Hematopoietic multipotent progenitor cell treated with erythropoietin and hydrocortisone succinate and interleukin-3 and kit ligand, for 6 days (in vitro differentiated cells): ENCODE measurements around the gene CELF2.
A peak's percentile ranks its signal among the peaks of the same experiment; 100 is the strongest.
"Not testable (repeated sequence)": the region's sequence is repeated elsewhere in the genome, so short reads cannot be mapped to it uniquely, and the experiment has no call there.

Experiments used
- DNase-seq: peaks from one replicate; pipeline ENCODE4 v3.0.0-alpha.2; 2015

CELF2 gene

GRCh38 chr10:11178606-11179515 lies 161.2 kb downstream of the CELF2 start:
- peak; percentile 99 for DNase-seq

GRCh38 chr10:11179516-11180105 lies 161.9 kb downstream of the CELF2 start:
- no peak for DNase-seq

DNA sequence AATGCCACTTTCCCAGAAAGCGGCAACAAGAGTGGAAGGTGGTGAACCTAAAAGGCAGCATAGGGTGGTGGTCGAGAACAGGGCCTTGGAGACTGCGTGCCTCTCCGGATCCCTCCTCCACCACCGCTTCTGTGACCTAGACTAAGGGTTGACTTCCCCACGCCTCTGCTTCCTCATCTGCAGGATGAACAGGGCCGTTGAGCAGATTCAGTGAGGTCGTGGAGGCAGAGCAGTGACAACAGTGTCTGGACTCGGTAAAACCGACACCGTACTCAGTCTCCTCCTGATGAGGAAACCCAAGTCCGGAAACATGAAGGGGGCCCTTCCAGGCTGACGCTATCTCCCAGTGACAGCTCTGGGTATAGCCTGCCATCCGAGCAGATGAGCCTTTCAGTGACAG lies 162.6 kb downstream of the CELF2 start:
- peak; percentile 83 for DNase-seq

GRCh38 chr10:11181978-11182377 lies 164.3 kb downstream of the CELF2 start:
- DNase-seq = no peak

DNA sequence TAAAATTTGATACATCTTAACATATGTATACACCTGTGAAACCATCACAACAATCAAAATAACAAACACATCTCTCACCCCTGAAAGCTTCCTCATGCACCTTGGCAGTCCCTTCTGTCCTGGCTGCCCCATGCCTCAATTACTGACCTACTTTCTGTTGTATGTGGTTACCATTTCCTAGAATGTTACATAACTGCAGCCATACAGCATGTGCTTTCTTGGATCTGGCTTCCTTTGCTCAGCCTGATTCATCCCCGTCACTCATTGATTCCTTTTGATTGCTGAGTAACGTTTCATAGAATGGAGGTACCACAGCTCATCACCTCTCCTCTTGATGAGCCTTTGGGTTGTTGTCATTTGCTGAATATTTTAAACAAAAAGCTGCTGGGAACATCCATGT lies 165.3 kb downstream of the CELF2 start:
- peak; percentile 42 for DNase-seq

DNA sequence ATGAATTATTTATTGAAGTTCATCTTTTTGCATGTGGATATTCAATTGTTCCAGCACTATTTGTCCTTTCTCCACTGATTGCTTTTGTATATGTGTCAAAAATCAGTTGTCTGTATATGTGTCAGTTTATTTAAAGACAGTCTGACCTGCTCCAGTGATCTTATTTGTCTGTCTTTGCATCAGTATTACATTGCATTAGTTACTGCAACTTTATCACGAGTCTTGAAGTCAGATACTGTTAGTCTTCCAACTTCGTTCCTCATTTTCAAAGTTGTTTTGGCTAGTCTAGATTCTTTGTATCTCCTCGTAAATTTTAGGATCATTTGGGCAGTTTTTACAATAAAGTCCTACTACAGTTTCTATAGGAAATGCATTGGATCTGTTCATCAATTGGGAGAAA lies 166.4 kb downstream of the CELF2 start:
- no peak for DNase-seq

GRCh38 chr10:11185128-11185665 lies 167.5 kb downstream of the CELF2 start:
- DNase-seq = not testable (repeated sequence)

GRCh38 chr10:11186374-11186773 lies 168.7 kb downstream of the CELF2 start:
- DNase-seq = no peak

DNA sequence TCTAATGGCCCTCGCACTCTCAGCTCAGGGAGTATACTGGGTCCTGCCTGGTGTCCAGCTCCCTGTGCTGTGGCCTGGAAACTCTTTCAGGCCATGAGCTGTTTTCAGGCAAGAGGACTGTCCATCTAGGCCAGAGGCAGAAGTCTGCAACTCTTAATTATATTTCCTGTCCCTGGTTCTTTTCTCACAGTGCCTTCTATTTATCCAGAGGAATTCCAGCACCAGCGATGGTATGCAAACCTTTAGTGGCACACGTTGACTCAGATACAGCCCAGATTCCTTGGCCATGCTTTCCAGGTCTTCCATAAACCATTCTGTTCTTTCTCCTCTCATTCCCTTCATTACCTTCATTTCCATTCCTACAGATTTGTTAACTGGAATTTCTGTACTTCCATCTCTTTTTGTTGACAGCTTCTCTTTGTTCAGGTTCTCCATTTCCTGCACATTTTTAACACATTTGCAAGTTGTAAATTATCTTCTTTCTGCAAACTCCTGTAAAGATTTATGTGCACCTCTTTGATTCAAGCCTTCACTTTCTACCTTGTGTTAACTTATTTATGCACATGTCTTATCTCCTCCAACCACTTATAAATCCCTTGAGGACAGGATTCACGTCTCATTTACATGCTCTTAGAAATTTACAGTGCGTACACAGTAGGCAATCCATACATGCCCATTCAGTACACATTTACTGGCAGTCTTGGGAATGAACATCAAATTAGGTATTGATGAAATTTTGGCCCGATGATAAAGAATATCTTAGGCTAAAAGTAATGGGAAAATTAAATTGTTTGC lies 172.1 kb downstream of the CELF2 start:
- DNase-seq = no peak

DNA sequence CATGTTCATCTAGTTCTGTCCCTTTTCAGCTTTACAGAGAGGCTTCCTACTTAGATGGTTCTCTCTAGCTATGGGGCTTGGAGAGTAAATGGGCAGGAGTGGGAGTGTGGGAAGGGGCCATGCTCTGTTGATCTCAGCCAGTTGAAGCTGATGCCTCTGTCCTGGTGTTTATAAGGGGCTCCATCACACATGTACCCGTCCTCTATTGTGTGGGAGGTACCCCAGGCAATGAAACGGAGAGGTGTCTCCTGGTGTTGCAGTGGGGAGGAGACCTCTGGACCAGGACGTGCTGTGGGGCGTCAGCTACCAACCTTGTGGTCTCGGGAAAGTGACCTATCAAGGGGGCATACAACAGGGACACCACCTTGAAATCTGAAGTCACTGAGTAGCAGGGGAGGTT lies 173.5 kb downstream of the CELF2 start:
- DNase-seq = no peak

DNA sequence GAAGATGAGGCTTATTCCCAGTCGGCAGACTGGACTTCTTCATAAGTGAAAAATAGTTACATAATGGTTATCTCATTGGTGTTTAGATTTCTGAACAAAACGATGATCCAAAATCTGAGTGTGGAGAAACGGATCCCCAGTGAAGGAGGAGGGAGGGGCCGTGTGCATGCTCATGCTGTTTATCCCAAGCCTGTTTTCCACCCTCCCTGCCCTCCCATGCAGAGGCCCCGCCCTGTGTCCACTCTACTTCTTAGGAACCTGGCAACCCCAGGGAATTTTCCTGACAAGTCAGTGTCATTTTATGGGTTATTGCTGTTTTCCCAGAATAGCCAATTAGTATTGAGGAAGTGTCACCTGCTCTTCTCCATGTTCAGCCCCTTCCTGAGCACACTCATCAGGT lies 174.0 kb downstream of the CELF2 start:
- DNase-seq = no peak

DNA sequence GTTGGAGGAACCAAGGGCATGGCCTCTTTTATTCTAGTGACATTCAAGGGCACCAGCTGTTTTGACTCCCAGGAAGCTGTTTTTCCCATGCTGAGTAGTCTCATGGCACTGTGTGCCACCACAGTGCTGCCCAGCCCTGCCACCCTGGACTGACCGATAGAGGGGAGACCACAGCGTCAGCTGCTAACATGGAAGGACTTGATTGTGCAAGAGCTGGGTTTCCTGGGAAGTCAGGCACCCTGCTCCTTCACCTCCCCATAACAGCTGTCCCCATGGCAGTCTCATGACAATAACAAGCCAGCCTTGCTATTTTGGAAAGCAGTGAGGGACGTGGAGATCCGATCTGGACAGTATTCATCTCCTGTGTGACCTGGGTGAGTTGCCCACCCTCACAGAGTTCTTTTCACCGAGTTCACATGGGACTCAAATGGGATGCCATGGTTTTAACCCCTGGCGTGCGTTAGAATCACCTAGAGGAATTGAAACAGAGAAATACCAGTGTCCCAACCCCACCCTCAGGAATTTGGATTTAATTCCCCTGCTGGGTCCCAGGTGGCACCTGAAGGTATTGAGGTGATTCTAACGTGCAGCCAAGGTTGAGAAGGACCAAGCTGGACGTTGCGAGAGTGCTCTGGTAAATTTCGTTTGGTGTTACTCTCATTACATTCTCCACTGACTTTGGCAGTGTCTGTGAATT lies 174.8 kb downstream of the CELF2 start:
- no peak for DNase-seq

DNA sequence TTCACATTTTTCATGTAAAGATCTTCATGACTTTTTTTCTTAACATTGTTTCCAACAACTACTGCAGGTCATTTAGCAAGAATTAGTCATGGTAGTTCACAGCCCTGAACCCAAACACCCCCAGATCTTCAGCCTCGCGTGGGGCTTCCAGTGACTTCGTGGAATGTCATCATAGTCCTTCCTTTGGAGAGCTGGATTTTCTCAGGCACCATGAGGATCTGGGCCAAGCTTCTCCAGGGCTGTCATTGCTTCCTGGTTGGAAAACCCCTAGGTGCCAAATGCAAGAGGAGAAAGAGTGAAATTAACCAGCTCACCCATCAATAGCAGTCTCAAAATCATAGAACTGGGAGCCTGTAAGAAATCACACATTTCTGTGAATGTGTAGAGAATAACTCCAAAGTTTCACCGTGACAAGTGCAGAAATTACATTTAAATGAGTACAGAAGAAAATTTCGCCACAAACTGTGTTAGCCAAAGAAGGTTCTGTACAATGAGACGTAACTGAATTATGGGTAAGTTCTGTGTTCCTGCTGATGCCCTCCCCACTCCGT lies 175.4 kb downstream of the CELF2 start:
- DNase-seq = no peak

DNA sequence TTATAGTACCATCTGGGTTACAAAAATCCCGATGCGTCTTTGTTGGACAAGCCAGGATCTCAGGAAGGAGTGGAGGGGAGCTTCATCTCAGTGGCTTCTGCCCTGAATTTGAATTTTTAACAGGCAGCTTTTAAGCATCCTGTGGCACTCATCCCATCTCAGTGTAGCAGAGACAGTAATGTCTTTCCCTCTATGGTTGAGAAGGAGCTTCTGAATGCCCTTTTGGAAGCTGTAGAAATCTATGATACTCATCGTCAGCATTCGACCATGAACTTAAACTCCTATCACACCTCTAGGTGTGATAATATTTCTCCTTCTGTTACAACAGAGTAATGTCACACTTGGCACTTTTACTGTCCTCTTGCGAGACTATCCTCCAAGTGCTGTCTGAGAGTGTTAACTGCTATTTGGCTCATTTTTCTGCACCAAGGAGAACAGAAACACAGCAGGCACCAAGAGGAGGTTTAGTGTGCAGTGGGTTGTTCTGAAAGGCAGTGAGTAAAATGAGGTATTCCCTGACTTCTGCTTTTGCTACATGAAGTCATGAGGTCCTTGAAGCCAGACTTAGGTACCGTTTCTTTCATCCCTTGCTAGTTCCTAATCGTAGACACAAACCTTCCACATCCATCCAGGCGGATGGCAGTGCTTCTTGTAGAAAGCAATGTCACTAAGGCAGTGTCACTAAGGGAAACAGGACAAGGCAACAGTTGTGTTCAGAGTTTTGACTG lies 177.4 kb downstream of the CELF2 start:
- DNase-seq = no peak

GRCh38 chr10:11195623-11196022 lies 178.0 kb downstream of the CELF2 start:
- no peak for DNase-seq

DNA sequence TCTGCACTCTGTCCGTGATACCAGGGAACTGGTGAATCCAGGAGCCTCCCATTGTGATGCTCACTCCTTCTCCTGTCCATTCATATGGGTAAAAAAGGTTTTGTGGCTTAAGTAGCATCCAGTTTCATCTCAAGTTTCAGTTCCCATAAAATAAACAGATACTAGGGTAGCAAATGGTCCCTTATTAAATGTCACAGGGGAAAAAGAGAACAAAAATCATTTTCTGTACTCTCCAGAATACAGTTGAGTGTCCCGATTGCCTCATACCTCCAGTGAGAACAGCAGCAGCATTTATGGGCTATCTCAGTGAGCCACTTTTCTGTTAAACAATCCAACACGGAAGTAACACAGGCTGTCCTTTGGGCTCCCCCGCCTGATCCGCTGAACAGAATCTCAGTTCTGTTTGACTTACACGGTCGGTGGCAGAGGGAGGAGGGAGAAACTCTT lies 179.6 kb downstream of the CELF2 start:
- DNase-seq = no peak

- no peak for DNase-seq
Measured at GRCh38 chr10:11197878-11198277, 180.2 kb downstream of the CELF2 start.

DNA sequence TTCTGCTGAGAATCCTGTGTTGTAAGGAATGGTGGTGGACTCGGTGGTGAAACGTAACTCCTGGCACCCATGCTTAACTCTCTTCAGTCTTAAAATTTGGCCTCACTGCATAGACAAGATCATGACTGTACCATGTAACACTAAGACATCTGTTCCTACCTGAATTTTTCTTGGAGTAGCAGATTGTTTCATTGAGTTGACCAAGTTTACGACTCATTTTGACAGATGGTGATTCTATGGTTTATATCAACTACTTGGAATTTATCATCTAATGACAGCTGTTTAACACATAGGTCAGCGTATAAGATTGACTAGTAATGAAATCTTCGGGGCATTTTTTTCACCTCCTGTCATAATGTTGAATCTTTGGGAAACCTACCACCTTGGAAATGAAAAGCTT lies 184.2 kb downstream of the CELF2 start:
- no peak for DNase-seq

GRCh38 chr10:11204351-11204942 lies 186.8 kb downstream of the CELF2 start:
- no peak for DNase-seq

DNA sequence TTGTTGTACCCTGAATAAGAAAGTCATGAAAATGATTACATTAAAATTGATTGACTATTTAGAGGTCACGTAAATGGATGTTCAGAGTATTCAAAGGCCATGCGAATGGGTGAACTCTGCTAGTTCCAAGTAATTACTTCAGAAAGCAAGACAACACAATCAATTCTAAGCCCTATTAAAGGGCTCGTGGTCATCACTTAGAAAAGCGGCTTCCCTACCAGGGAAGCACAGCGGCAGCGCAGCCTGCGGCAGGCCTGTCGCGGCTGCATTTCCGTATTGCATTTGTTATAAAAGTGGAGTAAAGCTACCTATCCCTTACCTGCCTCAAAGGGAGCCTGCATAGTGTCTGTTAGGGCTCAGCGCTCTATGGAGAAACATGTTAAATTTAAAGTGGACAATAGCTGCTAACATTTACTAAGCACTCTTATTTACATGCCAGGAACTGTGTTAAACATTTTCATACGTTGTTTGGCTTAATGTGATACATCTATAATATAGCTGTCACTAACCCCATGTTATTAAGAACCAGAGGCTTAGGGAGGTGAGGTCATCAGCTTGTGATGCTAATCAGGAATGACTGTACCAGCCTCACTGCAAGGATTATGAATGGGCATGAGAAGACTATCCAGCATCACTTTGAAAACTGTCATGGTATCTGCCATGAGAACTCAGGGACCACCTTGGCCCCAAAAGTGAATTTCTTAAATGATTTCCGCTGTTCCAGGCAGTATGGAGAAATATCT lies 187.5 kb downstream of the CELF2 start:
- DNase-seq = no peak
